ENCODE data around the gene COMMD2. TPM values are rescaled to one million over a fixed set of nuclear protein-coding genes. Genes with fewer than 3 reads are reported as not detected.

Gene COMMD2
- total RNA-seq, 1 experiment from 2014 or later, result 35.5 TPM

DNA sequence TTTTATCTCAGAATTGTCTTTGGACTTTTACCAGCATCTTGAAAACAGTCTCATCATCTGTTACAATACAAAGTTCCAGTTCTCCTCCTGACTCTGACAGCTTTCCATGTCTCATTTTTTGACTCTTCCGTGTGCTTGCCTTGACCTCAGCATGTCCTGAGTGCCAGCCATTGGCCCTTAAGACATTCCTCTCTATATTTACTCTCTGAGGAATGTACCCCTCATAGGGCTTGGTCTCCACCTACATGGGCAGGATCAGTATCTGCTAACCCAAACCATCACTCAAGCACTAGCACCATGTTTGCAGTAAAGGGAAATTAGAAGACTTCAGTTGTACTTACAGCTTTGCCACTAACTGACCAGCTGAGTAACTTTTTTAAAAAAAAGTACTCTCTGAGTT is 23.9 kb upstream of the COMMD2 start:
- CTCF ChIA-PET, result interaction anchor here (1.0 to 1.6 kb wide), 2 partner anchors 10 to 207 kb away, joined by 3 read pairs; no protein-coding TSS in a partner anchor

More for the DNA sequence above, 23.9 kb upstream of the COMMD2 start:
- no peaks in the 10 kb centered on the region for H4K20me1 ChIP-seq (ENCODE audit: insufficient read depth)
- DNase-seq (ENCODE audit: low read depth, low spot score) (no peak), ATAC-seq (no peak)
- no peak overlapping the region for H3K4me2 ChIP-seq (ENCODE audit: low read length)
- ChIA-PET RAD21 (ENCODE audit: low non-redundant PET in 1 of 2, low total read pairs in 2 of 2, uncharacterized antibody in 2 of 2, unreplicated experiment in 2 of 2) (no interaction called here), POLR2A (no interaction called here)
- no peak for TF ChIP-seq CEBPB (IDR thresholded peaks at IDR 0.05; ENCODE audit: low read depth)
- no peak for TF ChIP-seq POLR2A (IDR thresholded peaks at IDR 0.05; ENCODE audit: borderline replicate concordance, extremely low read depth, insufficient read depth, insufficient read length)
- TF ChIP-seq, protein P1, sequence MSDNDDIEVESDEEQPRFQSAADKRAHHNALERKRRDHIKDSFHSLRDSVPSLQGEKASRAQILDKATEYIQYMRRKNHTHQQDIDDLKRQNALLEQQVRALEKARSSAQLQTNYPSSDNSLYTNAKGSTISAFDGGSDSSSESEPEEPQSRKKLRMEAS (IDR thresholded peaks at IDR 0.05), result no peak
- TF ChIP-seq SIN3A (IDR thresholded peaks at IDR 0.05; ENCODE audit: low read depth), result no peak
- no peak for TF ChIP-seq RAD21 (IDR thresholded peaks at IDR 0.05; ENCODE audit: low read depth)
- TF ChIP-seq SRF (IDR thresholded peaks at IDR 0.05; ENCODE audit: low read depth), result no peak
- no peak for TF ChIP-seq EGR1 (IDR thresholded peaks at IDR 0.05; ENCODE audit: low read depth)
- TF ChIP-seq, protein P2, sequence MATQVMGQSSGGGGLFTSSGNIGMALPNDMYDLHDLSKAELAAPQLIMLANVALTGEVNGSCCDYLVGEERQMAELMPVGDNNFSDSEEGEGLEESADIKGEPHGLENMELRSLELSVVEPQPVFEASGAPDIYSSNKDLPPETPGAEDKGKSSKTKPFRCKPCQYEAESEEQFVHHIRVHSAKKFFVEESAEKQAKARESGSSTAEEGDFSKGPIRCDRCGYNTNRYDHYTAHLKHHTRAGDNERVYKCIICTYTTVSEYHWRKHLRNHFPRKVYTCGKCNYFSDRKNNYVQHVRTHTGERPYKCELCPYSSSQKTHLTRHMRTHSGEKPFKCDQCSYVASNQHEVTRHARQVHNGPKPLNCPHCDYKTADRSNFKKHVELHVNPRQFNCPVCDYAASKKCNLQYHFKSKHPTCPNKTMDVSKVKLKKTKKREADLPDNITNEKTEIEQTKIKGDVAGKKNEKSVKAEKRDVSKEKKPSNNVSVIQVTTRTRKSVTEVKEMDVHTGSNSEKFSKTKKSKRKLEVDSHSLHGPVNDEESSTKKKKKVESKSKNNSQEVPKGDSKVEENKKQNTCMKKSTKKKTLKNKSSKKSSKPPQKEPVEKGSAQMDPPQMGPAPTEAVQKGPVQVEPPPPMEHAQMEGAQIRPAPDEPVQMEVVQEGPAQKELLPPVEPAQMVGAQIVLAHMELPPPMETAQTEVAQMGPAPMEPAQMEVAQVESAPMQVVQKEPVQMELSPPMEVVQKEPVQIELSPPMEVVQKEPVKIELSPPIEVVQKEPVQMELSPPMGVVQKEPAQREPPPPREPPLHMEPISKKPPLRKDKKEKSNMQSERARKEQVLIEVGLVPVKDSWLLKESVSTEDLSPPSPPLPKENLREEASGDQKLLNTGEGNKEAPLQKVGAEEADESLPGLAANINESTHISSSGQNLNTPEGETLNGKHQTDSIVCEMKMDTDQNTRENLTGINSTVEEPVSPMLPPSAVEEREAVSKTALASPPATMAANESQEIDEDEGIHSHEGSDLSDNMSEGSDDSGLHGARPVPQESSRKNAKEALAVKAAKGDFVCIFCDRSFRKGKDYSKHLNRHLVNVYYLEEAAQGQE (IDR thresholded peaks at IDR 0.05; ENCODE audit: low read depth), result no peak
- TF ChIP-seq, protein P3, sequence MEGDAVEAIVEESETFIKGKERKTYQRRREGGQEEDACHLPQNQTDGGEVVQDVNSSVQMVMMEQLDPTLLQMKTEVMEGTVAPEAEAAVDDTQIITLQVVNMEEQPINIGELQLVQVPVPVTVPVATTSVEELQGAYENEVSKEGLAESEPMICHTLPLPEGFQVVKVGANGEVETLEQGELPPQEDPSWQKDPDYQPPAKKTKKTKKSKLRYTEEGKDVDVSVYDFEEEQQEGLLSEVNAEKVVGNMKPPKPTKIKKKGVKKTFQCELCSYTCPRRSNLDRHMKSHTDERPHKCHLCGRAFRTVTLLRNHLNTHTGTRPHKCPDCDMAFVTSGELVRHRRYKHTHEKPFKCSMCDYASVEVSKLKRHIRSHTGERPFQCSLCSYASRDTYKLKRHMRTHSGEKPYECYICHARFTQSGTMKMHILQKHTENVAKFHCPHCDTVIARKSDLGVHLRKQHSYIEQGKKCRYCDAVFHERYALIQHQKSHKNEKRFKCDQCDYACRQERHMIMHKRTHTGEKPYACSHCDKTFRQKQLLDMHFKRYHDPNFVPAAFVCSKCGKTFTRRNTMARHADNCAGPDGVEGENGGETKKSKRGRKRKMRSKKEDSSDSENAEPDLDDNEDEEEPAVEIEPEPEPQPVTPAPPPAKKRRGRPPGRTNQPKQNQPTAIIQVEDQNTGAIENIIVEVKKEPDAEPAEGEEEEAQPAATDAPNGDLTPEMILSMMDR (IDR thresholded peaks at IDR 0.05 in 2 of 3, conservative IDR thresholded peaks at IDR 0.05 in 1 of 3; ENCODE audit: borderline replicate concordance in 1 of 3, insufficient read depth in 1 of 3, low read depth in 2 of 3, low read length in 2 of 3), result no peak
- TF ChIP-seq POLR2AphosphoS5 (IDR thresholded peaks at IDR 0.05; ENCODE audit: low read depth, low read length), result no peak
- no peak for TF ChIP-seq EZH2phosphoT487 (IDR thresholded peaks at IDR 0.05; ENCODE audit: borderline replicate concordance)
- TF ChIP-seq, protein P4, sequence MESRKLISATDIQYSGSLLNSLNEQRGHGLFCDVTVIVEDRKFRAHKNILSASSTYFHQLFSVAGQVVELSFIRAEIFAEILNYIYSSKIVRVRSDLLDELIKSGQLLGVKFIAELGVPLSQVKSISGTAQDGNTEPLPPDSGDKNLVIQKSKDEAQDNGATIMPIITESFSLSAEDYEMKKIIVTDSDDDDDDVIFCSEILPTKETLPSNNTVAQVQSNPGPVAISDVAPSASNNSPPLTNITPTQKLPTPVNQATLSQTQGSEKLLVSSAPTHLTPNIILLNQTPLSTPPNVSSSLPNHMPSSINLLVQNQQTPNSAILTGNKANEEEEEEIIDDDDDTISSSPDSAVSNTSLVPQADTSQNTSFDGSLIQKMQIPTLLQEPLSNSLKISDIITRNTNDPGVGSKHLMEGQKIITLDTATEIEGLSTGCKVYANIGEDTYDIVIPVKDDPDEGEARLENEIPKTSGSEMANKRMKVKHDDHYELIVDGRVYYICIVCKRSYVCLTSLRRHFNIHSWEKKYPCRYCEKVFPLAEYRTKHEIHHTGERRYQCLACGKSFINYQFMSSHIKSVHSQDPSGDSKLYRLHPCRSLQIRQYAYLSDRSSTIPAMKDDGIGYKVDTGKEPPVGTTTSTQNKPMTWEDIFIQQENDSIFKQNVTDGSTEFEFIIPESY (IDR thresholded peaks at IDR 0.05; ENCODE audit: extremely low read depth, insufficient replicate concordance, low read length), result no peak
- no peak for TF ChIP-seq TCF7L2 (IDR thresholded peaks at IDR 0.05; ENCODE audit: borderline replicate concordance, extremely low read depth, insufficient read depth, insufficient read length)
- TF ChIP-seq ELF1 (IDR thresholded peaks at IDR 0.05; ENCODE audit: borderline replicate concordance, low read depth), result no peak
- no peak for TF ChIP-seq EZH2 (IDR thresholded peaks at IDR 0.05)
- TF ChIP-seq ZFX (IDR thresholded peaks at IDR 0.05), result no peak
- no peak for TF ChIP-seq YY1 (IDR thresholded peaks at IDR 0.05; ENCODE audit: extremely low read depth, insufficient replicate concordance, low read depth, low read length)
- no peak overlapping the region for H3K27ac ChIP-seq (ENCODE audit: low read depth, low read length)
- no peaks in the 10 kb centered on the region; a peak in 1 of 4 replicates for H3K4me1 ChIP-seq (ENCODE audit: control insufficient read depth in 1 of 2, insufficient read depth in 2 of 2, low read length in 2 of 2)
- no TSS peak for BruUV-seq (replicated peaks)
- no peaks in the 10 kb centered on the region for H3K79me2 ChIP-seq (ENCODE audit: insufficient read depth, low read length)
- no peak overlapping the region for H2AFZ ChIP-seq (ENCODE audit: low read depth, low read length, poor library complexity, severe bottlenecking)
- no peaks in the 10 kb centered on the region for H3K27me3 ChIP-seq (ENCODE audit: insufficient read depth, low read length)
- H3K36me3 ChIP-seq (ENCODE audit: control insufficient read depth in 1 of 2, insufficient read depth in 2 of 2, low read length in 2 of 2), result no peaks in the 10 kb centered on the region
- H3K9me3 ChIP-seq (ENCODE audit: control insufficient read depth in 1 of 2, insufficient read depth in 1 of 2, low read depth in 1 of 2, low read length in 2 of 2), result no peaks in the 10 kb centered on the region
- H3K9ac ChIP-seq (ENCODE audit: low read length), result no peak overlapping the region
- intact Hi-C loops (cut with micrococcal nuclease), result no loop called here
- H3K4me3 ChIP-seq (replicated peaks in 1 of 2; ENCODE audit: low read depth in 1 of 2, low read length in 2 of 2), result no peak overlapping the region
- no peaks in the 10 kb centered on the region for H3K9me2 ChIP-seq (ENCODE audit: insufficient read depth)

Measured in HCT116 (cell line).